GM23338 (cell line): ENCODE measurements around the gene ZCCHC9. TPM values are rescaled to one million over a fixed set of nuclear protein-coding genes. Genes with fewer than 3 reads are reported as not detected.

Experiments used
- ATAC-seq: fragments of 200-7000 bp; cut with Tn5 transposase; 3 replicates; pipeline ENCODE4 v1.9.1; 2020
- DNase-seq: peaks from one replicate; pipeline ENCODE4 v3.0.0-alpha.2; 2015; ENCODE audit warnings: low spot score
- H2AFZ ChIP-seq: fragments of 200-600 bp; sonication (generic); 2 replicates; pipeline ENCODE4 v1.8.0; 2016; ENCODE audit warnings: antibody characterized with exemption, mild to moderate bottlenecking, moderate library complexity
- H3F3A ChIP-seq: fragments of 200-600 bp; sonication (generic); replicated peaks from 2 replicates; pipeline ENCODE4 v1.8.0; 2017; ENCODE audit warnings: antibody characterized with exemption, mixed run types, low read depth
- H3K27ac ChIP-seq: fragments of 200-600 bp; sonication (generic); 2 replicates; pipeline ENCODE4 v1.6.1; 2016; ENCODE audit warnings: low read depth
- H3K27me3 ChIP-seq: fragments of 200-600 bp; sonication (generic); 2 replicates; pipeline ENCODE4 v1.8.0; 2016; ENCODE audit warnings: mild to moderate bottlenecking, mixed run types, moderate library complexity; ENCODE audit not compliant: insufficient read depth
- H3K36me3 ChIP-seq: fragments of 200-600 bp; sonication (generic); 2 replicates; pipeline ENCODE4 v1.8.0; 2016; ENCODE audit warnings: mild to moderate bottlenecking; ENCODE audit not compliant: insufficient read depth
- H3K4me1 ChIP-seq: fragments of 200-600 bp; sonication (generic); 2 replicates; pipeline ENCODE4 v1.8.0; 2016; ENCODE audit warnings: mild to moderate bottlenecking, moderate library complexity; ENCODE audit not compliant: insufficient read depth
- H3K4me2 ChIP-seq: fragments of 200-600 bp; sonication (generic); 2 replicates; pipeline ENCODE4 v1.7.1; 2017; ENCODE audit warnings: mixed run types
- H3K4me3 ChIP-seq: fragments of 200-600 bp; sonication (generic); 2 replicates; pipeline ENCODE4 v1.6.1; 2016; ENCODE audit warnings: mixed run types
- H3K79me2 ChIP-seq: fragments of 200-600 bp; sonication (generic); replicated peaks from 2 replicates; pipeline ENCODE4 v1.8.0; 2017; ENCODE audit warnings: mild to moderate bottlenecking; ENCODE audit not compliant: insufficient read depth
- H3K9me2 ChIP-seq: fragments of 200-600 bp; sonication (generic); 2 replicates; pipeline ENCODE4 v1.8.0; 2017; ENCODE audit not compliant: insufficient read depth
- H4K20me1 ChIP-seq: fragments of 200-600 bp; sonication (generic); replicated peaks from 2 replicates; pipeline ENCODE4 v1.8.0; 2017; ENCODE audit warnings: mild to moderate bottlenecking; ENCODE audit not compliant: insufficient read depth
- H3K27ac Mint-ChIP-seq: 2 replicates; pipeline ENCODE4 v1.8.0; 2020; ENCODE audit warnings: inconsistent platforms, mild to moderate bottlenecking, moderate library complexity, mixed read lengths
- H3K27me3 Mint-ChIP-seq: 3 replicates; pipeline ENCODE4 v1.8.0; 2022; ENCODE audit warnings: low read depth, mild to moderate bottlenecking, moderate library complexity, mixed read lengths, inconsistent platforms; ENCODE audit not compliant: insufficient read depth, poor library complexity
- H3K36me3 Mint-ChIP-seq: 3 replicates; pipeline ENCODE4 v1.8.0; 2021; ENCODE audit warnings: low read depth, mild to moderate bottlenecking, inconsistent platforms, moderate library complexity, mixed read lengths
- H3K4me1 Mint-ChIP-seq: 3 replicates; pipeline ENCODE4 v1.8.0; 2020; ENCODE audit warnings: mild to moderate bottlenecking, inconsistent platforms, mixed read lengths
- H3K4me3 Mint-ChIP-seq: 3 replicates; pipeline ENCODE4 v1.8.0; 2021; ENCODE audit warnings: moderate library complexity, mild to moderate bottlenecking, inconsistent platforms, mixed read lengths
- H3K9me3 Mint-ChIP-seq: 3 replicates; pipeline ENCODE4 v1.8.0; 2020; ENCODE audit warnings: moderate library complexity, mild to moderate bottlenecking, inconsistent platforms, mixed read lengths
- CREB1 ChIP-seq: fragments of 250-450 bp; sonication (Bioruptor Pico); IDR thresholded peaks from 2 replicates; pipeline ENCODE4 v1.5.0; 2020; ENCODE audit warnings: low read depth, mild to moderate bottlenecking, moderate library complexity
- CTCF ChIP-seq, 2 experiments: fragments of 200-600 bp in 1 of 2; sonication (generic) in 1 of 2; conservative IDR thresholded peaks; 2 replicates each; pipeline versions ENCODE4 v1.5.1 to v1.6.1; 2016 to 2017; ENCODE audit warnings: antibody characterized with exemption in 2 of 2, low read depth in 2 of 2, mild to moderate bottlenecking in 2 of 2, moderate library complexity in 1 of 2
- JUNB ChIP-seq: IDR thresholded peaks from one replicate; pipeline ENCODE4 v1.6.1; 2016; ENCODE audit warnings: antibody characterized with exemption; ENCODE audit not compliant: unreplicated experiment
- NANOG ChIP-seq: IDR thresholded peaks from 2 replicates; pipeline ENCODE4 v1.6.1; 2016; ENCODE audit warnings: antibody characterized with exemption, borderline replicate concordance
- POLR2AphosphoS5 ChIP-seq: IDR thresholded peaks from 2 replicates; pipeline ENCODE4 v1.6.1; 2016; ENCODE audit warnings: antibody characterized with exemption, low read depth
- REST ChIP-seq: IDR thresholded peaks from one replicate; pipeline ENCODE4 v1.6.1; 2018; ENCODE audit warnings: antibody characterized with exemption; ENCODE audit not compliant: unreplicated experiment
- ZNF114 ChIP-seq: fragments of 250-450 bp; sonication (Bioruptor Pico); IDR thresholded peaks from 2 replicates; pipeline ENCODE4 v1.5.0; 2020; ENCODE audit warnings: mild to moderate bottlenecking, moderate library complexity
- ZNF331 ChIP-seq: fragments of 250-450 bp; sonication (Bioruptor Pico); IDR thresholded peaks from 2 replicates; pipeline ENCODE4 v1.5.0; 2020; ENCODE audit warnings: low read depth, mild to moderate bottlenecking, moderate library complexity
- ZNF462 ChIP-seq: fragments of 250-450 bp; sonication (Bioruptor Pico); IDR thresholded peaks from 2 replicates; pipeline ENCODE4 v1.5.0; 2020; ENCODE audit warnings: mild to moderate bottlenecking, moderate library complexity
- polyA plus RNA-seq: library from polyadenylated mRNA; unstranded; fragments of >200 nt; fragmentation: Nextera tagmentation; extraction: Ambion mirVana; gene quantifications from 2 replicates; pipeline ENCODE4 v1.2.1, GENCODE V29; 2016
- total RNA-seq: library from RNA; depleted of rRNA; stranded (reverse); fragments of >200 nt; shearing (Covaris generic); gene quantifications from 2 replicates; pipeline ENCODE4 v1.2.3, GENCODE V29; 2014

ZCCHC9 gene
- total and polyA plus RNA-seq, 2 experiments from 2014 or later, result 31.1 to 48.7 TPM

- no peak for TF ChIP-seq ZNF462
- no peak for TF ChIP-seq JUNB
- TF ChIP-seq POLR2AphosphoS5, result no peak
- no peak for TF ChIP-seq CTCF (conservative IDR thresholded peaks at IDR 0.05; ENCODE audit: low read depth in 2 of 2)
- TF ChIP-seq CREB1 (CRISPR knock-in tag), result no peak
- TF ChIP-seq ZNF331 (CRISPR knock-in tag), result no peak
- TF ChIP-seq ZNF114 (CRISPR knock-in tag), result no peak
- TF ChIP-seq NANOG, result no peak
These were observed 48.5 kb upstream of the ZCCHC9 start (continued) for GRCh38 chr5:81252904-81253303.

- no peaks in the 10 kb centered on the region for H3K9me3 Mint-ChIP-seq
- peaks cover 13% of the 10 kb centered on the region; the same call in 2 of the 3 replicates for H3K36me3 Mint-ChIP-seq
- TF ChIP-seq ZNF114 (CRISPR knock-in tag) (no peak), REST (no peak)
These were observed 47.5 kb upstream of the ZCCHC9 start for GRCh38 chr5:81253875-81254274.

More at GRCh38 chr5:81253875-81254274, 47.5 kb upstream of the ZCCHC9 start:
- H3K9me2 ChIP-seq, result no peaks in the 10 kb centered on the region
- no peak for DNase-seq
- no peak overlapping the region for H3K4me2 ChIP-seq
- no peak overlapping the region for H3K27ac Mint-ChIP-seq
- no peak overlapping the region for H3K4me3 Mint-ChIP-seq
- H3K4me1 Mint-ChIP-seq, result peaks cover 27% of the 10 kb centered on the region
- H3K36me3 ChIP-seq, result no peaks in the 10 kb centered on the region
- peaks cover 5% of the 10 kb centered on the region; the same call in 1 of the 2 replicates for H4K20me1 ChIP-seq
- H3K27me3 Mint-ChIP-seq, result no peaks in the 10 kb centered on the region
- no peak for ATAC-seq
- no peaks in the 10 kb centered on the region for H3K27me3 ChIP-seq
- H3K27ac ChIP-seq, result no peak overlapping the region
- H3F3A ChIP-seq, result no peaks in the 10 kb centered on the region
- no peak overlapping the region for H2AFZ ChIP-seq
- H3K79me2 ChIP-seq, result peaks cover 8% of the 10 kb centered on the region
- no peak overlapping the region for H3K4me3 ChIP-seq
- no peaks in the 10 kb centered on the region; the same call in 1 of the 2 replicates for H3K4me1 ChIP-seq
